ENCODE results near the gene MED25. TPM values are rescaled to one million over a fixed set of nuclear protein-coding genes. Genes with fewer than 3 reads are reported as not detected.
A peak's percentile ranks its signal among the peaks of the same experiment; 100 is the strongest.

MED25 gene
- total and polyA plus RNA-seq, 9 donors = 30.3 to 89.9 (median 67.4) TPM

- DNase-seq = peak; percentile 89 to 95 (median 93)
- peak within 1 kb of the TSS; percentile 94 to 97 for H3K27ac ChIP-seq
- intact Hi-C loops (cut with DNase I) = loop anchor here in 1 of 4 donors (5.0 kb wide), 1 partner anchor 33 kb away; the partner anchor contains the start of gene MED25
- H3K4me1 ChIP-seq (ENCODE audit: insufficient read depth) = peaks cover 5% of the 10 kb centered on the region
- peak within 1 kb of the TSS; percentile 83 for H3K4me3 ChIP-seq
- whole genome bisulfite sequencing, 3 donors = 1 to 2% (median 1%) methylated on average over 48 to 98 of the region's 98 CpGs
- TF ChIP-seq EP300 (IDR thresholded peaks at IDR 0.05) (no peak), POLR2A (IDR thresholded peaks at IDR 0.05) (peak; percentile 80), CTCF (IDR thresholded peaks at IDR 0.05) (no peak)
- no peaks in the 10 kb centered on the region for H3K27me3 ChIP-seq
- no peaks in the 10 kb centered on the region for H3K9me3 ChIP-seq
- H3K36me3 ChIP-seq = no peaks in the 10 kb centered on the region
These were observed 32.6 kb downstream of the MED25 start, which contains the start of gene PTOV1 for GRCh38 chr19:49850487-49851342. TSS of gene PTOV1 (plus strand) at chr19:49851159.

- Histone ChIP-seq H3K36me3 (no peaks in the 10 kb centered on the region), H3K27me3 (no peaks in the 10 kb centered on the region), H3K4me1 (ENCODE audit: insufficient read depth) (peaks cover 5% of the 10 kb centered on the region), H3K9me3 (no peaks in the 10 kb centered on the region), H3K27ac (peak overlapping the region; percentile 94 to 97), H3K4me3 (peak overlapping the region; percentile 83)
- intact Hi-C loops (cut with DNase I) = loop anchor here in 1 of 4 donors (5.0 kb wide), 1 partner anchor 34 kb away; the partner anchor contains the start of gene MED25
- WGBS, 3 donors = 1% methylated on average over 47 to 78 of the region's 78 CpGs
- TF ChIP-seq EP300 (IDR thresholded peaks at IDR 0.05) = no peak
- TF ChIP-seq POLR2A (IDR thresholded peaks at IDR 0.05) = no peak
- no peak for TF ChIP-seq CTCF (IDR thresholded peaks at IDR 0.05)
- peak; percentile 48 to 75 (median 71) for DNase-seq
These were observed 33.6 kb downstream of the MED25 start for GRCh38 chr19:49851456-49852259.

GRCh38 chr19:49852631-49853126, 34.6 kb downstream of the MED25 start:
- WGBS, 3 donors = 34 to 58% (median 45%) methylated on average over 14 of the region's 14 CpGs
- intact Hi-C loops (cut with DNase I) = loop anchor here in 1 of 4 donors (5.0 kb wide), 1 partner anchor 35 kb away; the partner anchor contains the start of gene MED25
- no peak overlapping the region for H3K27ac ChIP-seq
- DNase-seq = no peak
- H3K9me3 ChIP-seq = no peaks in the 10 kb centered on the region
- H3K27me3 ChIP-seq = no peaks in the 10 kb centered on the region
- no peaks in the 10 kb centered on the region for H3K36me3 ChIP-seq
- H3K4me1 ChIP-seq (ENCODE audit: insufficient read depth) = peaks cover 5% of the 10 kb centered on the region
- no peak overlapping the region for H3K4me3 ChIP-seq
- TF ChIP-seq CTCF (IDR thresholded peaks at IDR 0.05) = no peak
- no peak for TF ChIP-seq POLR2A (IDR thresholded peaks at IDR 0.05)
- TF ChIP-seq EP300 (IDR thresholded peaks at IDR 0.05) = no peak

- peaks cover 5% of the 10 kb centered on the region for H3K4me1 ChIP-seq (ENCODE audit: insufficient read depth)
- intact Hi-C loops (cut with DNase I) = loop anchor here in 1 of 4 donors (5.0 kb wide), 1 partner anchor 37 kb away; the partner anchor contains the start of gene MED25
- peak in 1 of 5 donors; percentile 38 for DNase-seq
- no peaks in the 10 kb centered on the region for H3K27me3 ChIP-seq
- no peak for TF ChIP-seq POLR2A (IDR thresholded peaks at IDR 0.05)
- no peak for TF ChIP-seq EP300 (IDR thresholded peaks at IDR 0.05)
- no peak for TF ChIP-seq CTCF (IDR thresholded peaks at IDR 0.05)
- H3K27ac ChIP-seq = peak overlapping the region in 1 of 2 donors; percentile 34
- H3K9me3 ChIP-seq = no peaks in the 10 kb centered on the region
- H3K4me3 ChIP-seq = no peak overlapping the region
- WGBS, 3 donors = 66 to 73% (median 72%) methylated on average over 10 of the region's 10 CpGs
- H3K36me3 ChIP-seq = no peaks in the 10 kb centered on the region
These were observed 35.8 kb downstream of the MED25 start for GRCh38 chr19:49853852-49854377.
